HG02759 (cell line): ENCODE results near the gene PDIA5.

Experiments used
- ATAC-seq: cut with Tn5 transposase; IDR thresholded peaks from one replicate; pipeline ENCODE4 v1.9.1; 2021; ENCODE audit warnings: mild to moderate bottlenecking, moderate library complexity; ENCODE audit not compliant: unreplicated experiment

PDIA5 gene

DNA sequence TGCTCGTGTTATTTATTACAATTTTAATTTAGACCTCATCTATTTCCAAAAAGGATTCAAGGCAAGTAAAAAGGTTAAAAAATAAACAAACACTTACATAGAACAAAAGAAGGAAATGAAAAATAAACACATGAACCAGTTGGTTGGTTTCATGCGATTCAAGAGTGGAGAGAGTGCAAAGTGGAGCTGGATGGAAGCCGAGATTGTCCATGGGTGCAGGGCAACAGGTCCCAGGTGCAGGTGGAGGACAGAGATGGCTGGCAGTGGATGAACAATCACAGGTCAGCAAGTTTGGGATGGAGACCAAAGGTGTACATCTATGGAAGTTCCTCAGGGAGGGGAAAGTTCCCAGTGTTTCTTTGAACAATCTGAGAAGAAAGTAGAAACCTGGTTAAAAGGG is 27.6 kb upstream of the PDIA5 start:
- ATAC-seq: no peak

DNA sequence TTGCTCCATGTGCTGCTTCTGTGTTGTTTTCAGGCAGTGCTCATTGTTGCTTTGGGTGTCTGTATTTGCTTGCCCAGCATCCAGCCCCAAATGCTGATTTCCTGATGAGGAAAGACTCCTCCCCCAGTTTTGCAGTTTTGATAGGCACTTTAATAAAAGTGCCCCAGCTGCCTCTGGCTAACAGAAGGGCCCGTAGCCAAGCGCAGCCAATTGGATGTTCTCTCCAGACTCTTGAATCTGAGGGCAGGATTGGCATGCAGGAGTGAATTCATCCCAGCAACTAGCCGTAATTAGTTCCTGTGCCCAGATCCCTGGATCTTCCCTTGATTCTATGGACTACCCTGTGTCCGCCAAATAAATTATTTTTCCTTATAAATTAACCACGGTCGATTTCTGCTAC is 24.4 kb upstream of the PDIA5 start:
- ATAC-seq: no peak

- ATAC-seq: no peak
Measured at GRCh38 chr3:123044981-123045763, 21.7 kb upstream of the PDIA5 start.

DNA sequence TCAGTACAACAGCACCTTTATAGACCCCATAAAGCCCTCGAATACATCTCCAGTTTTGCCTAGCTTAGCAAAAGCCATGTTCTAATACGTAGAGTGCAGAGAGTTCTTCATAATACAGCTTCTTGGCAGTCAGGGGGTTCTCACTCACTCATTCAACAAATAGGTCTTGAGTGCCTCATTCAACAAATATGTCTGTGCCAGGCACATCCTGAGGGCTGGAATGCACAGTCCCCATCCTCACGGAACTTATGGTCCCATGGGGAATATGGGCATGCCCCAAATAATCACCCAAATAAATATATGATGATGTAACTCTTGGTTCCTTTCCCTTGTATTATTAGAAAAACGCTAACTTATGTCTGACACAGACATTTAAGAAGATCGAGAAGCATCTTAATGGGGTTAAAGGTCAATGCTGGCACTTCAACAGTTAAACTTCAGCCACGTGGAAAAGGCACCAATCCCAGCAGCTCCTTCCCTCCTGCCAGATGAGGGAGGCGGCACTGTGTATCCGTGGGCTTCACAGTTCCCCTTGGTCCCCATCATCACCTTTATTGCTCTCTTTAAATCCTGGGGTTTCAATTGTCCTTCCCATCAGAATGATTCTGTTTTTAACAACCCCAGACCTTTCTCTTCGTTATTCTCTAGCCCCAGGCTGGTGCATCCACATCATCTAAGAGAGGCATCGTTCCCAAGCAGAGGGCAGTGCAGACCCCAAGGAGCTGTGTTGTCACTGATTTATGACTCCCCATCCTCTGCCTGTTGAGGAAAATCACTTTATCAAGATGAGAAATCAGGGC is 20.4 kb upstream of the PDIA5 start:
- ATAC-seq: no peak

GRCh38 chr3:123047062-123047319 is 19.8 kb upstream of the PDIA5 start:
- no peak for ATAC-seq

DNA sequence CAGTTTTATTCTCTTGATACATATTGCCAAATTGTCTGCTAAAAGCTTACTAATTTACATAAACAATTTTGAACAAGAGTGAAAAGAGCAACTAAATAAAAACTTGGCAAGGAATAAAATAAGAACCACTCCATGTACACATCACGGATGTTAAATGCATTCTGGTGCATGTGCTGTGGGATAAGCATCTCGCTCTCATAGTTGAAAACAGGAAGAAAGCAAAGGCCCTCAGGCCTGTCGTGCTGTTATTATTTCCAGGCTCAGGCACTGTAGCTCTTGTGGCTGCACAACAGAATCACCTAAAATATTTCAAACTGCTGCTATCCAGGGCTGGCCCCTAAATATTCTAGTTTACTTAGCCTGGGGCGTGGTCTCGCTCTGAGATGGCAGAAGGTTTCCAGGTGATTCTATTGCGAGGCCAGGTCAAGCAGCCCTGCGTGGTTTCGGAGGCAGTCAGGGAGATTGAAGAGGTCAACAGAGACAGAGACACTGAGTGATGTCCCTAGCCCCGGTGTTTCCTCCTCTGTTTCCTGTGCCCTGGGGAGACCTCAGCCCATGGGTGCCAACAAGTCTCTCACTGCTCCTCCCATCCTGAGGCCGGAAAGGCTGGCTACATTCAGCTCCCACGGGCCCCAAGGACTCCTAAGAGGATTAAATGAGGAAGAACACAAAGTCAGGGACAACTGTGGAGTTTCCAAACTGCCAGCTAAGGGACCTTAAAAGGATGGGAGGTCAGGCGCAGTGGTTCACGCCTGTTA is 18.2 kb upstream of the PDIA5 start:
- ATAC-seq: no peak

DNA sequence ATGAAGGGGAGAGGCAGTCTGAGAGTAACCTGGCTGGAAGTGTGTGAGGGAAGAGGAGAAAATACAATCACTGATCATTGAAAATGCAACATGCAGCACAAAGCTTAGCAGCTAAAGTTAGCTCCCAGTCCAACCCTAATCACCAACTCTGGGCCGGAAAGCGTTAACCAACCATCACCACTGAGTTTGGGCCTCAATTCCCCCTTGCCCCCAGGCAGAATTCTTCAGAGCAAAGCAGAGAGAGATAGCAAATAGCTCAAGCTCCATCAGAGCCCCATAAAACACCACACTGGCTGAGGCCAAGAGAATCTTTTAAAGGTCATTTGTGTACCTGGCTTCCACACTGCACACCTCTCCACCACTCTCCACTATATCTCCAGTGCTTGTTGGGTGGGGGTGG is 16.2 kb upstream of the PDIA5 start:
- ATAC-seq: no peak

DNA sequence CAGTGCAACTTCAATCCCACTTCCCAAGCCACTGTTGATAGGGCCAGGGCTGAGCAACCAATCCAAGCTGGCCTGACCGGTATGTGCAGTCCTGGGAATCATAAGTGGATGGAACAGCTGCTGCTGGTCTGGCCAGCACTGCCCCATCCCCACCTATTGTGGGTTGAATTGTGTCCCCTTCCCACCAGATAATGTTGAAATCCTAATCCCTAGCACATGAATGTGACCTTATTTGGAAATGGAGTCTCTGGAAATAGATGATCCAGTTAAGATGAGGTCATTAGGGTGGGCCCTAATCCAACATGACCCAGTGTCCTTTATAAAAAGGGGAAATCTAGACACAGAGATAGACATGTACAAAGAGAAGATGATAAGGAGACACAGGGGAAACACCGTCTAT is 13.7 kb upstream of the PDIA5 start:
- ATAC-seq: no peak

GRCh38 chr3:123054109-123054778 is 12.6 kb upstream of the PDIA5 start:
- ATAC-seq: no peak

GRCh38 chr3:123054931-123055330 is 11.9 kb upstream of the PDIA5 start:
- ATAC-seq: no peak

DNA sequence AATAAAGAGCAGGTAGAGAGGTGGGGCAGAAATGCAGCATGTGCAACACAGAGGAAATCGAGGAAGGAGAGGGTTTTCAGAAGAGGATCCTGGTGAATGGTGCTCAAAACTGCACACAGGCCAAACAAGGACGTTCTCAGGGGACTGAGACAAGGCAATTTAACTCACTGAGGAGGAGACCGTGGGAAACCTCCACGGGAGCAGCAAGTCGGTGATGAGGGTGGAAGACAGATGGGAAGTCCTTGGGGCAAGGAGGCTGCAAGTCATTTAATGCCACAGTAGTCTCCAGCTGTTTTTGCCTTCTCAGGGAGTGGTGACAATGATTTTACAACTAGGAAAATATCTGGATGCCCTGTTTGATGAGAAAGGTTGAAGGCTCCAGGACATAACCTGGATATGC is 11.5 kb upstream of the PDIA5 start:
- ATAC-seq: no peak

DNA sequence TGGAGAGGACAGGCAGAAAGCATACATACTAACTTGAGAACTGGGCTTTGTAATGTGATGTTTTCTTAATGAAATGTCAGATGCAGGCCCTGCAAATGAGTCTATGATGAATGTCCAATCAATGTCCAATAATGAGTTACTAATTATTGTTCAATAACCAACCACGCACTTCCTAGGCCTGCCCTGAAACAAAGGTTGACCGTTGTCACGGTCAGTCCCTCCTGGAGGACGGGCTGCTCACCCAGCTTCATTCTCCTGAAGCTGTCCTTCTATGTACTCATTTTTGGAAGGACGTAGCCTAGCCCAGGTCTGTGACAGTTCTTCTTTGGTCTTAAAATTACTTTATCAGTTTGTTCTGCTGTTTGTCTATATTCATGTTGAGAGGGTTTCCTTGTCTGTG is 8.3 kb upstream of the PDIA5 start:
- no peak for ATAC-seq

DNA sequence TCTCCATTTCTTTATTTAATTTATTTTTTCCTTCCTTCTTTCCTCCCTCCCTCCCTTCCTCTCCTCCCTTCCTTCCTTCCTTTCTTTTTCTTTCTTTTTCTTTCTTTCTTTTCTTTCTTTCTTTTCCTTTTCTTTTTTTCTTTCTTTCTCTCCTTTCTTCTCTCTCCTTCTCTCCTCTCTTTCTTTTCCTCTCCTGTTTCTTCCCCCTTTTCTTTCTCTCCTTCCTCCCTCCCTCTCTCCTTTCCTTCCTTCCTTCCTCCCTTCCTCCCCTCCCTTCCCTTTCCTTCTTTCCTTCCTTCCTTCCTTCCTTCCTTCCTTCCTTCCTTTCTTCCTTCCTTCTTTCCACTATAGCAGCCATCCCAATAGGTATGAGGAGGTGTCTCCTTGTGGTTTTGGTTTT is 6.8 kb upstream of the PDIA5 start:
- no peak for ATAC-seq

GRCh38 chr3:123061856-123062255 is 5.0 kb upstream of the PDIA5 start:
- ATAC-seq: no peak

DNA sequence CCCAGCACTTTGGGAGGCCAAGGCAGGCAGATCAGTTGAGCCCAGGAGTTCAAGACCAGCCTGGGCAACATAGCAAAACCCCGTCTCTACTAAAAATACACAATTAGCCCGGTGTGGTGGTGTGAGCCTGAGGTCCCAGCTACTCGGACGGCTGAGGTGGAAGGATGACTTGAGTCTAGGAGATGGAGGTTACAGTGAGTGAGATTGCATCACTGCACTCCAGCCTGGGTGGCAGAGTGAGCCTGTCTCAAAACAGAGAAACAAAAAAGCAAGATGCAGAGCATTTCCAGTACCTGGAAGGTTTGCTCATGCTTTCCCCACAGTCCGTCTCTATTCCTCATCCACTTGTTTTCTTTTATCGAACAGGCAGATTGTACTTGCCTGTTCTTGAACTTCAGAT is 3.8 kb upstream of the PDIA5 start:
- ATAC-seq: no peak

DNA sequence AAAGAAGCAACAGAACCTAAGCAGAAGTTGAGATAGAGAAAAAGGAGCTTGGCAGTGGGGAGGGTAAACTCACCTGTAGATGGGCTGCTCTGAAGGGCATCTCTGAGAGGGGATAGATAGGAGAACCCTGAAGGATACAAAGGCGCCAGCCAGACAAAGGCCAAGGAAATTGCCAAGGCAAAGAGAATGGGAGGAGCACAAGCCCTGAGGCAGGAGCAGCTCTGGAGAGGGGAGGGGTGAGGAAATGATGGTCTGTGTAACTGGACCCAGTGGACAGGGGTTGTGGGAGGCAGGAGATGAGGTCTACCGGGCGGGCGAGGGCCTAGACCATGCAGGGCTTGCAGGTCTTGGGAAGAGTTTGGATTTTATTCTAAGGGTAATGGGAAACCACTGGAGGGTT is 2.3 kb upstream of the PDIA5 start:
- no peak for ATAC-seq

DNA sequence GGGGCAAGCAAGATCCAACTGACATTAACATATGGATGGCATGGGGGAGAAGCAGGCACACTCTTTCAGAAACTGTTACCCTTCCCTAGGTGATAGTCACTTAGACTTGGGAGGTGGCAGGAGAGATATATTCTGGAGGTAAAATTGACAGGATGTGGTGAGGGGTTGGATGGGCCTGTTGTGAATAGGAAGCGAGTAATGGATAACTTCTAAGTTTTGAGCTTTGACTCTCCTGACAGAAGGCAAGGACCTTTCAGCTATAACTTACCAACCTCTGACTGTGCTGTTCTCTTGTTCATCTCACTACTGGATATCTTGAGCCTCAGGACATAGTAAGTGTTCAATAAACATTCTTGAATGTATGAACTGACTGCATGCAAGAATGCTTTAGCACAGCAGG is 1.9 kb upstream of the PDIA5 start:
- no peak for ATAC-seq

DNA sequence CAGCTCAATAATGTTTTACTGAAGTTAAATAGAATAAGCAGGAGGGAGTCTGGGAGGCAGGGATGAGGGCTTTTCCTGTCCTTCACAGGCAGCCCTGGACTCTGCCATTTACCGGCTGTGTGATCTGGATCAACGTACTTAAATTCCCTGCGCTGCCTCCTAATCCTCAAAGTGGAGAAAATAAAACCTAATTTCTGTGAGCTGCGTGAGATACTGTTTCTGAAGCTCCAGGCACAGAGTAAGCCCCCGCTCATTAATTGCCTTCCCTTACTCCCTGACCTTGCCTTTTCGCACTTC is 278 bp upstream of the PDIA5 start:
- ATAC-seq: no peak

DNA sequence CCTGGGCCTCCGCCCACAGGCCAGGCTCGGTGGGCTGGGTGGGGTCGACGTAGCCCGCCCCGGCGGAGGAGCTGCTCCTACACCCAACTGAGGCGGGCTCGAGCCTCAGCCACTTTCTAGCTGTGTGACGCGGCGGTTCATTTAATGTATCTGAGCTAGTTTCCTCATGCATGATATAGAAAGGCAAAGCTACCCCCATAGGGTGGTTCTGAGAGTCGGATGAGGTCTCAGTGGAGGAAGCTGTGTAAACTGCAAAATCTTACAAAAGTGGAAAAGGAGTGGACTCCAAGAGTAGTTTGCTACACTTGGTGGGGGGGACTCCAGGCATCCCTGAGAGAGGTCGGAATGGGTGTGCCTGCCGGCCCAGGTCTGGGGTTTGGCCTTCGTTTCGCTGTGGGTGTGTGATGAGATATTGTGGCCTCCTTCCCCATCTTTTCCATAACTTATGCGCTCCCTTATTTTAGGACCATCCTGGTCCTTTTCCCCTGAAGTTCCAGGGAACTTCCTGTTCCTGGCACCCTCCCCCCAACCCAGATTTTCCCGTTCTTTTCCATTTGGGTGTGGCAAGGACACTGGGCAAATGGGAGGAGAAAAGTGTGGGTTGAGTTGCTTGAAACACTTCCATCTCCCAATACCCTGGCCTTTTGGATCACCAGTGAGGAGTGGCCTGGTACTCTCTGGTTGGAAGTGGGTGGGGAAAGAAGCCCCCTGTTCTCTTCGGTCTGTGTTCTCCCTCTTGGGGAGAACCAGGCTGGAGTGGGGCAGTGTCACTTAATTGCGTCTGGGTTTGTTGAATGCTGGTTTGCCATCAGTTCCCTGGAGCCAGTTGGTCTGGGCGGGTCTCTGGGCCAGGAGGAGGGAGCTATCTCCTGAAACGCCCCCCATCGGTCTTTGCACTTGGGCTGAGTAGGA is 1.1 kb downstream of the PDIA5 start:
- ATAC-seq: no peak

GRCh38 chr3:123068601-123069381 is 2.0 kb downstream of the PDIA5 start:
- no peak for ATAC-seq
